Stimulated activated CD4-positive, alpha-beta T cell treated with anti-CD3 and anti-CD28 coated beads, Interleukin-15, amount 100 ng/mL, for 1 hour (primary cell): ENCODE measurements around the gene ATXN1.

ENCODE experiments used
- DNase-seq, 2 donors: peaks; one replicate each; pipeline ENCODE4 v3.0.0-alpha.2; 2020; ENCODE audit warnings: low read depth in 1 of 2, low spot score in 1 of 2

Gene ATXN1

DNA sequence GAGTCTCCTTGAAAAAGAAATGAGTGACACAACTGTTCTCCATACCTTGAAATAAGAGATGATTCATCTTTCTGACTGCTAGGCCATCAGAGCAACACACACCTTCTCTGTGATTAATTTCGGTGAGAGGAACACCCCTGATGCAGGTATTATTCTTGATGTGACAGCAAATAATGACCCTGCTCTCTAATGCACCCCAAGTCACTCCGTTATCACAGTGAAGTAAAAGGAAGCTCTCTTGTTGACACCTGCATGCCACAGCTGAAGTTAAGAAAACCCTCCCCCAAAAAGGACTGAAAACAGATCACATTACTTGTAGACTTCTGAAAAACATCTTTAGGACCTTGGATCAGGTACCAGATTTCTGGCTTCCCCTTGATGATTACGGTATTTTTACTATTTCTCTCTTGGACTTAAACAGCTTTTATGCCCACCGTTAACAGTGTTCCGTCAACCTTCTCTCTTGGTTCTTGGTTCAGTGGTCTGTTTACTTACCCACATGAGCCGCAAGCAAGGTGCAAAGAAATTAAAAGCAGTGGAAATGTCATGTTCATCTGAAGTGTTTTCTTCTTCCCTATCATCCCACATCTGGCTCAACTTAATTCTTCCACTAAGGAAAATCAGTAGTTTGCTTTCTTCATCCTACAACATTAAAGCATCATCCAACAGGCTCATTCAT is 273.1 kb downstream of the ATXN1 start:
- DNase-seq, result no peak

DNA sequence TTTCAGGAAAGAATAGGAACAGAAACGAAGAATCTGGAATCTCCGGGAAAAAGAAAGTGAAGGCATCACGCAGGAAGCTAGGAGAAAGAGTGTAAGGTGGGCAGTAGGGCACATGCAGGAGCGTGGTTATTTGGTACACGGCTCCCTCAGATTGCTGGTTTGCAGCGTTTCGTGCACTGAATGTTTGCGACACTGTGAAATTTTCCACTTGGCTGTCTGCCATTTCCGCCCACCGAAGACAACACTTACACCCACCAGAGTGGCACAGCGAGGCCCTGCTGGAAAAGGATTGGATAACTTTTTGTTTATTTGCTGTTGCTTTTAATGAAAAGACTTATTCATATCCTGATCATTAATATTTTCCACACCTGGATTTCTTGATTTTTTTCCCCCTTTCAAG is 274.6 kb downstream of the ATXN1 start:
- DNase-seq, result peak in 1 of 2 donors; percentile 36

DNA sequence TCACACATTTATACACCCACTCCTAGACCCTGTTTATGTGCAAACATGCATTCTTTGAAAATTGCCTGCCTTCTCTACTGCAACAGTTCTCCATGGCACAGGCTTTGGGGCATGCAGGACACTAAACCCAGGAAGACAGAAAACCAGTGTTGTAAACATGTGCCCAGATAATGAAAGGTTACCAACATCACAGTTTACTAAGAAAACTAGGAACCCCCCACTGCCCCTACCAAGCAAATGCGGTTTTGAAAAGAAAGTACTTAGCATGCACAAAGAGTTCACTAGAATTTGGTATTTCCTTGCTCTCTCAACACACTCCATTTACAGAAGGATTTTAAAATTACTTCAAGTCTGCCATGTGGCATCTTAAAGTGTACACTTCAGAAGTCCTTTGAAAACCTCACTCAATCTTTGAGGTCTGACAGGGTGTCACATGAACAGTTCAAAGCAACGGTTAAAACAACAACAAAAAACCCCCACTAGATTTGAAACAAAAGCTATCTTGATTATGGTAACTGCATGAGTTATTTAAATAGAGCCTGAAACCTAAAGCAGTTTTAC is 277.9 kb downstream of the ATXN1 start:
- DNase-seq, result no peak

DNA sequence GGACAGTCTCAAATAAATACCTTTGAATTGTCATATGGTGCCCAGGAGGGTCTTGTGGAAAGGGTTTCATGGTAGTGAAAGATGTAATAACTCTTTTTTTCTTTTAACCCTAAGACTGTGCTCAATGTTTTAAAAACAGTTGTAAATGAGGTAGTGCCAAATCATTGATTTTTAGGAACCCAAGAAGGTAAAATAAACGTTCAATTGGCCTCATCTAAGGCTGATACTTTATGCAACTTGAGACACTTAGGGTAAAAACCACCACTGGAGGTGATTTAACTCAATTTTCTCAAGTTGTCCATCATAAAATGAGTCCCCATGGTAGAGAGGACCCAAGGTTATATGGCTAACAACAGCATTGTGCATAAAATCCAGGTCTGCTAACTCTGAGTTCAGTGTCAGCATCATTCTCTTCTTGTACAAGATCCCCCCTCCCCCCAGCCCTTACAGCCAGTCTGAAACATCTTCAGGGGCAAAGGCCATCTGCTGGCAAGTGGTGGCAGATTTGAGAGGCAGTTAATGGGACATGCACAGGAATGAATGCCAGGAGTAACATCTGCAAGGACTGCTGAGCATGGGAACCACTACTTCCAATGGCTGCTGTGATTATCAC is 278.5 kb downstream of the ATXN1 start:
- DNase-seq, result no peak

DNA sequence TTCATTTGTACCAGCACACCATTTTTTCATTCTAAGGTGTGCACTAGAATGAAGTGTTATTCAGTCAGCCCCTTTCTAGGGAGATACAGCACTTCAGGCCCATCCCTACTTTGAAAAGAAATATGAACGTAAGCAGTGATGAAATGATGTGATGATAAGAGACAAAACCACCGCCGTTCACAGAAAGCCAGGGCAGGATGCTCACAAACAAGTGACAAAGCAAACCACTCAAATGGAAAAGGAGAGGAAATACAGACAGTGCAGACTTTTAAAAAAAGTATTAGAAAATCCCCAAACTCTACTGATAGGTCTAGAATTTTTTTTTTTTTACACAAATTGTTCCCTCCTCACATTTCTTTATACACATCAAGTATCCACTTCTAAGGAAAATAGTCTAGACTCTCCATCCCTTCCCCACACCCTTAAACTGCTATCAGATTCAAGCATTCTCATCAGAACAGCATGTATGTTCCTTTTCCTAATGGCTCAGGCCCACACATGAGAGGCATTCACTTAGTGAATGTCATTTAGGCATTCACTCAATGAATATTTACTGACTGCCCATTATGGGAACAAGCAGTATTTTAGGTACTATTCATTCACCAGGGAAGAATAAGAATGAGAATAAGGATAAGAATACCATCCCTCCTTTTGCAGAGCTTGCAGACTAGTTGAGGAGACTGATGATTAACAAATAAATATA is 279.4 kb downstream of the ATXN1 start:
- peak; percentile 22 to 41 for DNase-seq

DNA sequence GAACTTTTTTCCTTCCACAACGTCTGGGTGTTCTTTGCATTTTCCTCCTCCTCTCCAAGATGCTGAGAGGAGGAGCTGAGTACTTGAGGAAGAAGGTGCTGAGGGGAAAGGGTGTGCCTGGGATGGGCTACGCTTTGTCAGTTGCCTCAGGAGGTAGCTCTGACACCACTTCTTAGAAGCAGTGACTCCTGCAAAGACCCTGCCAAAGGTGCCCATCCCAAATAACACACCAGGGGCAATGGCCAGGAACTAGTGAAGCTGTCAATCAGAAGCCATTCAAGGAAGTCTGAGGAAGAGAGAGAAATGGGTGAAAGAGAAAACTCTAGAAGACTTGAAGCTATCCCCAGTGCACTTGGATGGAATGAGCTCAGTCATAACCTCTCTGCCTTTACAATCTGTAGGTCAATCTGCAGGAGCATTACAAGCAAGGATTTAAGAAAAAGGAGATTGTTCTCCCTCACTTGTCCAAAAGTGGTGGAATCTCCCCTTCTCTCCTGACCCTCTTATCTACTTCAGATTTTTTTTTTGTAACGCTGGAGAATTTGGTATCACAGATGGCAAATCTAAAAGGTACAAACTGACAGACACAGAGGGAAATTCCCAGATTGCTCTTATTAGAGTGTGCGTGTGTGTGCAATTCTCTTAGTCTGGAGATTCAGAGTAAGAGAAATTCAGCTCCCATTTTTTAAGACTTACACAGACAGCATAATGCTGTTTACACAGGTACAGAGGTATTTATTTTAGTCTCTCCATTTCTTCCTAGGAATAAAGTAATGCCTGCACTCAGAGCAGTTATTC is 280.3 kb downstream of the ATXN1 start:
- no peak for DNase-seq

DNA sequence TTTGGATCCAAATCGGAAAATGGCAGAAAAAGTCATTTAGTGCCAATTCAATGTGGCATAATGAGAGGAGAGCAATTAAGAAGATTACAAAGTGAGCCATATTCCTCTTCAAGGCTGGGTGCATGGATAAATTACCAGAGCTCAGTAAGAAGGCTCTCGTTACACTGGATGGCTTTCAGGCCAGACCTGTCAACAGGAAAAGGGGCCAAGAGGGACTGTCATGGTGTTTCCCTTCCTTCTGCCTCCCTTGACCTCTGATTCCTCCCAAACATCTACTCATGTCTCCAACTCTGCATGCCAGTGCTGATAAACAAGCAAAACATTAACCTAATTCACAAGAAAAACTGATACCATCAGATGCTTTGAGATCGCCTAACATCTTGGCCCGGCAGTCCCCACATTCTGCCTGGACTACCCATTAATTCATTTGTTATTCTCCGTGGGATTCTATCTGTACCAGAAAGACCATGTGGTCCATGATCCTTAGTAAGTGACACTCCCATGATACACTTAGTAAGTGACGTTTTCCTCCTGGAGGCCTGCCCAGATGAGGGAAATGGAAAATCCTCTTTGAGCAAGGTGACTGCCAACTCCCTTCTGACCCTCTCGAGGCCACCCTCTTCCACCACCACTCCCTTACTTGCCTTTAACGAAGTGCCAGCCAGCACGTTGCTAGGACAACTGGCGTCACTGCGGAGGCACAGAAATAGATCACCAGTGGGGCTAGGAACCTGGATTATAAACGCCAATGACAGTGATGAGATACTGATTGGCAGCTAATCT is 283.7 kb downstream of the ATXN1 start:
- no peak for DNase-seq

DNA sequence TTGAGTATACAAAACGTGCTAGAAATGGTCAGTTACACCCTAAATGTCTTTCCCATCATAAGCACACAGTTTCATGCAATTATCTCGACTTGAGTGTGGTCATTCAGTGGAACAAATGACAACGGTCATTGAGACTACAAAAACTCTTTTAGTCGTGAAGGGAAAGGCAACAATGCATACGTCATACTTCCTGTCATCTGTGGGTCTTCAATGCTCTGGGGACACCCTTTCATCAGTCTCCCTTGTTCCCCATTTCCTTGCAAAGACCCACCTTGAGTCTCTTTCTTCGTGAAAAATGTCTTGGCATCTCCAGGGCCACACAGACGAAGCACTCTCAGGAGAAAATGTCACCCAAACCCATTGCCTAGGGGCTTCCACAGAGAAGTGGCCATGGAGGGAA is 284.4 kb downstream of the ATXN1 start:
- no peak for DNase-seq

DNA sequence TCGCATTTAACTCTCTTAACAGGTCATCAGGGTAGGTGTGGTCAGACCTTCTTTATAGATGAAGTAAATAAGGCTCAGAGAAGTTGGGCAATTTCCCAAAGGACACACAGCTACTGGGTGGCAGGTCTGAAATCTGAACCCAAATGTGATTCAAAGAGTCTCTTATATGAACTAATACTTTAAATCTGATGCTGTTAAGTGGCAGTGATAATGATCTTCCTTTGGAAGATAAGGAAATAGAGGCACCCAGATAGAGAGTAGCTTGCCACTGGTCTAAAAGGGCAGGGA is 285.8 kb downstream of the ATXN1 start:
- DNase-seq, result no peak

DNA sequence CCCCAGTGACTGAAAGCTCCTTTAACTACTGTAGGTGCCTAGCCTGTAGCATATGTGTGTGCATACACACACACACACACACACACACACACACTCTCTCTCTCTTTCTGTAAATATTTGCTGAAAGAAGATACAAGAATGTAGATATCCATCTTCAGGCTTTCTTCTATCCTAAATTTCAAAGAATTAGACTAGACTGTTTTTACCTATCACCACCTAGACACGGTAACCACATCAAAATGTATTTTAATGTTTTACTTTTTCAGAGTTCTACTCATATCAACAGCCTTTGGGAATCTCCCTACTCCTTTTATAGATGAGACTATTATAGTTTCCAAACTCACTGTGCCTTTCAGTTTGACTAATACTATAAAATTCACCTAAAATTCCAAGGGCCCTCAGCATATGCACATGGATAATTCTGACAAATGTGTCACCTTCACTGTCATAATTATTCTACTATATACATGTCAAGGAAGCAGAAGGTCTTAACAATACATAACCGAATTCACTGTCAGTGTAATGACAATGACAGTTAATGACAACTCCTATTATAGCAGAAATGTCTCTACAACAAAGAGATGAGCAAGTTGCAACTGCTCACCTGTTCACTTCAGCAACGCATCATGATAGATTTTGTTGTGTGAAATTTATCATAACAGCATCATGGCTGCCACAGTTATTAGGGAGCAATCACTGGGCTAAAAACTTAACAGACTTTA is 286.3 kb downstream of the ATXN1 start:
- DNase-seq, result no peak

DNA sequence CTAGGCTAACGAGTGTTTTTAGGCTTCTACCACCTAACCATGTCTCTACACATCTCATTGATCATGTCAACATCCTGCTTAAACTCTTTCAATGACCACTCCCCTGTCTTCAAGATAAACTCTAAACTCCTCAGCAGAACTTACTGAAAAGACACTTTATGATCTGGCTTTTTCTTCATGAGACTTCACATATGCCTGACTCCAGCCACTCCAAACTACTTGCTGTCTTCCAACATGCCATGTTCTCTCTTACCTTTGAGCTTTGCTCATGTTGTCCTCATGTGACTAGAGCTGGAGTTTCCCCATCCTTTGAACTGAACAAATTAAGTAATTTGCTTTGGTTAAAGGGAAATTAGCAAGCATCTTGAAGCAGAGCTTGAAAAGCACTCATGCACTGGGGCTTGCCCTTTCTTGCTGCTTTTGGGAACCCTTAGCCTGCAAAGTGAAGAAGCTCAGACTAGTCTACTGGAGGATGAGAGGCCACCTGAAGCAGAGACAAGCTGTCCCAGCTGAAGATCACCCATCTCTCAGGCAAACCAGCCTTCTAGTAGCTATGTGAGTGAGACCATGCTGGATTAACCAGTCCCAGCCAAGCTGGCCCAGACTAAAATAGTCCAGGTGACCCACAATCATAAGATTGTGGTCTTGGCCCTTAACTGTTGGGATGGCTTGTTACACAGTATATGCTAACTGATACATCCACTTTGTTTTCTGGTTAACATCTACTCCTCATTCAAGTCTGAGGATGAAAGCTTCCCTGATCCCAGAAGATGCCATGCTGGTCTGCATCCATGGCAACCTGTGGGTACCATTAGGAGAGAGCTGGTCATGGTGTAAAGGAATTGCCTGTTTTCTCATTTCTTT is 287.1 kb downstream of the ATXN1 start:
- DNase-seq, result no peak

DNA sequence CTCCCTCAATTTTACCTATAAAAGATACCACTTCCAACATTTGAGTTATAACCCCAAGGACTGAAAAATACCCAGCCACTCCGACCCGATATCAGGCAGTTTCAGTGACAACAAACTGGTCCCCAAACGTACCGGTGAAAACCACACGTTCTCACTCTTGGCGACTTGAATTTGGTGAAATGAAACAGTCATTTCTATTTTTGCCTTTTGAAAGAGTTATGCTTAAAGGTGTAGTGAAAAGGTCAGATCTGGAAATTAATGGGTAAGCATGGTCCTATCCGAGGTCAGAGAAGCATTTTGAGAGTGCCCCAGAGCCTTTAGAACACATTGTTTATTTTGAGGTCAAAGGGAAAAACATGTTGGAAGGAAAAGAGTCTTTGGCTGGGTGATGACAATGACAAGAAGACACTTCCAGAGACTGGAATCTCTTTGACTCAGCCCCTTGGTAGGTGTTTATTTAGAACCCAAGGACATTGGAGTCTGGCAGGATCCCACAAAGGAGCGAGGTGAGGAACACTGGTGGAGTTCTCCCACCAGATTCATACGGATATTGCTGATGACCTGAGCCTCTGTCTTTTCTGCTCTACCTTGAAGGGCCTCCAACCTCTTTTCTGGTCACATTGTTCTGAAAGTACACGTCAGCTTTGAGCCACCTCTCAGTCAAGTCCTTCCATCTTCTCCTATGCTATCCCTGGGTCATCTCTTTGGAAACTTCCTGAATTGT is 287.9 kb downstream of the ATXN1 start:
- no peak for DNase-seq

DNA sequence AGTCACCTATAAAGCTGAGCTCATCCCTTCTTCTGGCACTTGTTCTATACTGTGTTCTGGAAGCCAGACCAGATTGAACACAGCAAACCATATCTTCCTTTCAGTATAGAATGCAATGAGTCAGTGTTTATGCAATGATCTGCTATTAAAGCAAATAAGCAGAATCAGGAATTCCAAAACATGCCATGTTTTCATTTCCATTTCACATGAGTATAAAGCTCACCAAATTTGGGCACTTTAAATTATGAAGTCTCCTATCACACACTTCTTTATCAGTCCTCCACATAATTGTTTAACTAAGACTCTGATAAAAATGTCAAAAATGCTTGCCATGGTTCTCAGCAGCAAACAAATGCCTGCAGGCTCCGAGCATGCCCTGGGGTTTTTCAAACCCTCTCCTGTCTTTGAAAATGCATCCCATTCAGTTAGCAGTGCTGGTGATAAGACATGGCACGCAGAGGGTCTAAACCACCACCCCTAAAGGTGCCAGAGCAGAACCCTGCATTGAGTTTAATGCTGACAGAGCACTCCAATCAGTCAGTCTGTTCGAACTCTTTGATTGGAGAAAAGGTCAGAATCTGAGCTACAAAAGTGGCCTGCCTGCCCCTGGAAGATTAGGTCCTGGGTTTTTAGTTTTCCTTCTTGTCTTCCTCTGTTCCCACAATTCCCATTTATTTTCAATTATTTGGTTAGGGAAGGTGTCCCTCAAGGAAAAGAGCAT is 288.8 kb downstream of the ATXN1 start:
- no peak for DNase-seq

DNA sequence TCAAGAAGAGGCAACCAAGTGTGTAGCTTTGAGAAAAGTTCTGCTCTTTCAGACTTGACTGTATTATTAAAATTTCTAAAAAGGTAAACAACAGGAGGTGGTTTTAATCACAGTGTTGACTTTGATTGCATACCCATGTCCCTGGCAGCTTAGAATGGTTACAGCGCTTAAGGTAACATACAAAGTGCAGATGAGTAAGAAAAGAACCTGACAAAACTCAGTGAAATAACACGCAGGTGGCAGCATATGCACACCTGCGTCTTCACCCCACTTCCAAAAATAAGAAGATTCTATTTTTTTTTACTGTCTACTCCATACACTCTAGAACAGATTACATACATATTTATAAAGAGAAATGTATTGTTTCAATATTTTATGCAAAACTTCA is 289.4 kb downstream of the ATXN1 start:
- no peak for DNase-seq

DNA sequence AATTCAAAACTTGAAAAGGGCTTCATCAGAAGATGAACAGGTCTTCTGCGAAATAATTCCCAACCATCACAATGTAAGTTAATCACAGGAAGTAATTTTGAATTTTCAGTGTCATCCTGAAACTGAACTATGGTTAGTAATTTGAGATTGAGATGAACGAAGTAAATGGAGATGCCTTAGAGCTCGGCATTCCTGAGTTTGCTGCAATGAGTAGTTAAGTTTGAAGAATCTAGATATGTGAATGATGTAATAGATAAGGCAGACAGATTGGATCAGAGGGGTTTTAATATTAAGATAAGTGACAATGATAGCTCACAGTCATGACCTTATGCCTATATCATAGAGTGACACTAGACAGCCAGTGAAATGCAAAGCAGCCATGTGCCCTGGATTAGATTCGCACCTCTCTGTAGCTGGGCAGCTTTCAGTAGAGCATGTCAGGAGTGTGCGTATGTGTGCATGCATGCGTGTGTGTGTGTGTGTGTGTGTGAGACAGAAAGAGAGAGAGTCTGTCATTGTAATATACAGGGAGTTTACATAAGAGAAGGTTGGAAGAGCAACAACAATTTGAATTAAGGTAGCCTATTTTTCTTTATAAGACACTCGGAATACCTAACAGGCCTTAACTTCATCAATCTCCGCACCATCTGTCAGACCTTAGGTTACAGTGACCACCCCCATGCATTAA is 289.9 kb downstream of the ATXN1 start:
- no peak for DNase-seq

DNA sequence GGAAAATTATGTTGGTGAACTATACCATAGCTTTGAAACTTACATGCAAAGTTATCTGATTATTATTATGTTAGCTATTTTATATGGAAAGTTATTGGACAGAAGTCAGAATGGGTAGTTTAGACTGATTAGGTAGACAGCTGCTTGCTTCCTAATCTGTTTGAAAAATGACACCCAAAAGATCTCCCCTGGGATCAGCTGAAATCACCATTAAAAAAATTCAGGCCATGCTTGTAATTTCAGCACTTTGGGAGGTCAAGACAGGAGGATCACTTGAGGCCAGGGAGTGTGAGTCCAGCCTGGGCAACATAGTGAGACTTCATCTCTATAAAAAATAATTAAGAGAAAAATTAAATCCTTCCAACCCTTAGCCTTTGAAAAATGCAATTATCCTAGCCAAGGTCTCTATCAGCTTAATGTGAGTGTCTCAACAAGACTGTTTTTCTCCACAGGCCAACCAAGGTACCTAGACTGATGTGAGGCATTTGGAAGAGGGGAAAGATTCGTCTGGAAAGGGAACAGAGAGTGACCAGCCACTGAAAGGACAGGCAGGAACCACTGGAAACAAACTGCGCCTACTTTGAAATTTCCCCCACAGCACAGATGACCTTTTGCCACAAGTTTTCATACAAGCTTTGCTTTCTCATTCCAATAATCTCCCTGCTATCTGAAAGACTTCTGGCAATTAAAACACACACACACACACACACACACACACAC is 290.6 kb downstream of the ATXN1 start:
- no peak for DNase-seq
